IMR-90 (cell line): ENCODE measurements around the gene VRK2. TPM values are rescaled to one million over a fixed set of nuclear protein-coding genes. Genes with fewer than 3 reads are reported as not detected.

Experiments
- ATAC-seq: fragments of 200-7000 bp; cut with Tn5 transposase; 2 replicates; pipeline ENCODE4 v1.9.1; 2020; ENCODE audit warnings: low read depth, mild to moderate bottlenecking, moderate library complexity
- BruUV-seq: library from RNA; stranded (reverse); fragments of 400-500 nt; replicated peaks from 2 replicates; lab custom pipeline; 2021; lab: Mats Ljungman, UMichigan
- CTCF ChIA-PET: fragments of 300-600 bp; formaldehyde crosslinking; extraction: SDS; loops from one replicate; lab custom pipeline; 2021; ENCODE audit warnings: antibody characterized with exemption; lab: Yijun Ruan, JAX
- POLR2A ChIA-PET: fragments of 300-600 bp; sonication (Branson Sonifier 250); formaldehyde crosslinking; loops from one replicate; lab custom pipeline; 2022; ENCODE audit warnings: antibody characterized with exemption; ENCODE audit not compliant: unreplicated experiment; lab: Charles Lee
- DNase-seq: peaks from one replicate; pipeline ENCODE4 v3.0.0; 2013
- H2AFZ ChIP-seq: replicated peaks from 2 replicates; pipeline ENCODE3; 2013; ENCODE audit warnings: low read length, mild to moderate bottlenecking; ENCODE audit not compliant: poor library complexity
- H2AK5ac ChIP-seq: 2 replicates; pipeline ENCODE4 v1.6.1; 2013; ENCODE audit warnings: low read depth, low read length, inconsistent platforms
- H2AK9ac ChIP-seq: replicated peaks from 2 replicates; pipeline ENCODE3; 2013; ENCODE audit warnings: mild to moderate bottlenecking, low read depth, low read length, moderate library complexity; ENCODE audit not compliant: poor library complexity
- H2BK120ac ChIP-seq: 2 replicates; pipeline ENCODE4 v1.6.1; 2013; ENCODE audit warnings: low read depth, low read length, inconsistent platforms
- H2BK15ac ChIP-seq: 3 replicates; pipeline ENCODE4 v1.6.1; 2013; ENCODE audit warnings: low read depth, low read length, inconsistent platforms
- H2BK20ac ChIP-seq: 2 replicates; pipeline ENCODE4 v1.6.1; 2013; ENCODE audit warnings: low read depth, mild to moderate bottlenecking, inconsistent platforms, low read length, moderate library complexity
- H2BK5ac ChIP-seq: 2 replicates; pipeline ENCODE4 v1.6.1; 2013; ENCODE audit warnings: mild to moderate bottlenecking, low read depth, low read length, inconsistent platforms; ENCODE audit not compliant: poor library complexity, severe bottlenecking
- H3K14ac ChIP-seq: replicated peaks from 2 replicates; pipeline ENCODE4 v1.6.1; 2013; ENCODE audit warnings: low read depth, low read length, inconsistent platforms
- H3K18ac ChIP-seq: 2 replicates; pipeline ENCODE4 v1.6.1; 2013; ENCODE audit warnings: low read depth, low read length, control low read depth
- H3K23ac ChIP-seq: 2 replicates; pipeline ENCODE4 v1.6.1; 2013; ENCODE audit warnings: low read depth, low read length, inconsistent platforms
- H3K27ac ChIP-seq: 2 replicates; pipeline ENCODE4 v1.5.1; 2013; ENCODE audit warnings: mild to moderate bottlenecking, control low read depth, low read length; ENCODE audit not compliant: insufficient read depth
- H3K27me3 ChIP-seq: 2 replicates; pipeline ENCODE4 v1.6.1; 2013; ENCODE audit warnings: low read length; ENCODE audit not compliant: control insufficient read depth, insufficient read depth
- H3K36me3 ChIP-seq: 2 replicates; pipeline ENCODE4 v1.6.1; 2013; ENCODE audit warnings: low read length, mixed read lengths; ENCODE audit not compliant: control insufficient read depth, insufficient read depth
- H3K4ac ChIP-seq: 2 replicates; pipeline ENCODE4 v1.6.1; 2013; ENCODE audit warnings: low read depth, low read length, inconsistent platforms
- H3K4me1 ChIP-seq: 2 replicates; pipeline ENCODE4 v1.6.1; 2013; ENCODE audit warnings: low read length, mixed read lengths; ENCODE audit not compliant: control insufficient read depth, insufficient read depth
- H3K4me2 ChIP-seq: 2 replicates; pipeline ENCODE4 v1.6.1; 2013; ENCODE audit warnings: low read depth, mild to moderate bottlenecking, control low read depth, low read length, moderate library complexity
- H3K4me3 ChIP-seq: 2 replicates; pipeline ENCODE4 v1.5.1; 2013; ENCODE audit warnings: low read depth, mild to moderate bottlenecking, control low read depth, low read length, moderate library complexity; ENCODE audit not compliant: insufficient read depth
- H3K56ac ChIP-seq: 2 replicates; pipeline ENCODE4 v1.6.1; 2013; ENCODE audit warnings: low read length, inconsistent platforms; ENCODE audit not compliant: insufficient read depth; ENCODE audit errors: extremely low read depth
- H3K79me1 ChIP-seq, 2 experiments: 2 replicates each; pipeline ENCODE4 v1.6.1; 2013; ENCODE audit warnings: low read length in 2 of 2, inconsistent platforms in 1 of 2, low read depth in 1 of 2
- H3K9ac ChIP-seq: 2 replicates; pipeline ENCODE4 v1.6.1; 2013; ENCODE audit warnings: low read depth, low read length, control low read depth
- H3K9me1 ChIP-seq: 2 replicates; pipeline ENCODE4 v1.6.1; 2013; ENCODE audit warnings: low read length, inconsistent platforms; ENCODE audit not compliant: insufficient read depth
- H3K9me3 ChIP-seq: 2 replicates; pipeline ENCODE4 v1.6.1; 2013; ENCODE audit warnings: low read length; ENCODE audit not compliant: control insufficient read depth, insufficient read depth
- H4K20me1 ChIP-seq: 2 replicates; pipeline ENCODE4 v1.6.1; 2013; ENCODE audit warnings: low read length, inconsistent platforms; ENCODE audit not compliant: insufficient read depth
- H4K5ac ChIP-seq: 2 replicates; pipeline ENCODE4 v1.6.1; 2013; ENCODE audit warnings: mild to moderate bottlenecking, low read depth, low read length, control low read depth
- H4K8ac ChIP-seq, 2 experiments: 2 replicates each; pipeline ENCODE4 v1.6.1; 2013; ENCODE audit warnings: low read depth in 2 of 2, low read length in 2 of 2, control low read depth in 1 of 2, inconsistent platforms in 1 of 2
- H4K91ac ChIP-seq: 2 replicates; pipeline ENCODE4 v1.6.1; 2013; ENCODE audit warnings: low read depth, low read length, inconsistent platforms; ENCODE audit not compliant: insufficient read depth
- CHD1 ChIP-seq: IDR thresholded peaks from 2 replicates; pipeline ENCODE4 v1.6.1; 2012; ENCODE audit warnings: low read depth, low read length, improper control_type of control experiment
- MAFK ChIP-seq: IDR thresholded peaks from 2 replicates; pipeline ENCODE4 v1.6.1; 2012; ENCODE audit warnings: low read depth, low read length, improper control_type of control experiment
- POLR2A ChIP-seq: IDR thresholded peaks from 2 replicates; pipeline ENCODE4 v1.6.1; 2012; ENCODE audit warnings: mild to moderate bottlenecking, low read depth, low read length
- RFX5 ChIP-seq: IDR thresholded peaks from 2 replicates; pipeline ENCODE4 v1.8.0; 2012; ENCODE audit warnings: low read depth, mild to moderate bottlenecking, low read length, moderate library complexity
- SMC3 ChIP-seq: fragments of 150-350 bp; IDR thresholded peaks from 2 replicates; pipeline ENCODE4 v1.6.1; 2016; ENCODE audit warnings: low read depth, mild to moderate bottlenecking, antibody characterized with exemption, low read length, moderate library complexity
- WGBS, 2 experiments: methylation state at CpG; one replicate each; pipeline versions ENCODE4 v1.1.5 to v1.1.7; 2013; ENCODE audit warnings: missing lambda C conversion rate in 2 of 2; ENCODE audit not compliant: insufficient read length in 1 of 2; ENCODE audit errors: extremely low coverage in 2 of 2; 5-methylcytosine and 5-hydroxymethylcytosine counted together
- dilution Hi-C: fragments of 300-500 bp; cut with HindIII; formaldehyde crosslinking; loops from one replicate; pipeline ENCODE4 v1.14.3; 2018; ENCODE audit warnings: low sequenced_read_pairs; ENCODE audit not compliant: unreplicated experiment
- in situ Hi-C: fragments of 300-500 bp; cut with MboI; formaldehyde crosslinking; loops from 3 replicates; pipeline ENCODE4 v1.14.3; 2019; ENCODE audit warnings: low sequenced_read_pairs, inconsistent platforms, mixed read lengths
- intact Hi-C: fragments of 100-400 bp; cut with micrococcal nuclease; formaldehyde crosslinking; loops from 2 replicates; pipeline ENCODE4 v1.10.0; 2022
- polyA plus RNA-seq, 3 experiments: library from polyadenylated mRNA; depleted of rRNA; stranded (reverse); fragments of >200 nt; gene quantifications; 2 replicates each; pipeline ENCODE4 v1.2.3, GENCODE V29; 2012; ENCODE audit warnings: low replicate concordance in 1 of 3
- total RNA-seq: library from RNA; depleted of rRNA; stranded (reverse); fragments of >200 nt; gene quantifications from 2 replicates; pipeline ENCODE4 v1.2.3, GENCODE V29; 2012
- TF ChIP-seq, protein P1 (sequence below): conservative IDR thresholded peaks from 2 replicates; pipeline ENCODE4 v1.5.1; 2012; ENCODE audit warnings: mild to moderate bottlenecking, low read depth, low read length, improper control_type of control experiment

The VRK2 gene
- total and polyA plus RNA-seq, 2 of the 4 experiments (the other 2 are of a cell fraction) = 12.2 to 22.8 TPM

GRCh38 chr2:58180635-58181034, 134.0 kb downstream of the VRK2 start:
- in situ Hi-C loops = no loop called here
- no peaks in the 10 kb centered on the region for H3K9me3 ChIP-seq
- intact Hi-C loops = no loop called here
- H3K4ac ChIP-seq = no peak overlapping the region
- no TSS peak for BruUV-seq
- H3K27me3 ChIP-seq = no peaks in the 10 kb centered on the region
- no peak overlapping the region for H3K23ac ChIP-seq
- no peak overlapping the region for H3K14ac ChIP-seq
- no peak for TF ChIP-seq POLR2A
- TF ChIP-seq, protein P1, sequence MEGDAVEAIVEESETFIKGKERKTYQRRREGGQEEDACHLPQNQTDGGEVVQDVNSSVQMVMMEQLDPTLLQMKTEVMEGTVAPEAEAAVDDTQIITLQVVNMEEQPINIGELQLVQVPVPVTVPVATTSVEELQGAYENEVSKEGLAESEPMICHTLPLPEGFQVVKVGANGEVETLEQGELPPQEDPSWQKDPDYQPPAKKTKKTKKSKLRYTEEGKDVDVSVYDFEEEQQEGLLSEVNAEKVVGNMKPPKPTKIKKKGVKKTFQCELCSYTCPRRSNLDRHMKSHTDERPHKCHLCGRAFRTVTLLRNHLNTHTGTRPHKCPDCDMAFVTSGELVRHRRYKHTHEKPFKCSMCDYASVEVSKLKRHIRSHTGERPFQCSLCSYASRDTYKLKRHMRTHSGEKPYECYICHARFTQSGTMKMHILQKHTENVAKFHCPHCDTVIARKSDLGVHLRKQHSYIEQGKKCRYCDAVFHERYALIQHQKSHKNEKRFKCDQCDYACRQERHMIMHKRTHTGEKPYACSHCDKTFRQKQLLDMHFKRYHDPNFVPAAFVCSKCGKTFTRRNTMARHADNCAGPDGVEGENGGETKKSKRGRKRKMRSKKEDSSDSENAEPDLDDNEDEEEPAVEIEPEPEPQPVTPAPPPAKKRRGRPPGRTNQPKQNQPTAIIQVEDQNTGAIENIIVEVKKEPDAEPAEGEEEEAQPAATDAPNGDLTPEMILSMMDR = no peak
- no peak for TF ChIP-seq SMC3
- no peak for TF ChIP-seq MAFK
- TF ChIP-seq RFX5 = no peak
- TF ChIP-seq CHD1 = no peak
- no peak overlapping the region for H2AFZ ChIP-seq
- no peak overlapping the region for H2AK9ac ChIP-seq
- no peaks in the 10 kb centered on the region for H4K20me1 ChIP-seq
- no peak overlapping the region for H3K18ac ChIP-seq
- H3K56ac ChIP-seq = no peak overlapping the region
- ChIA-PET POLR2A (no interaction called here), CTCF (no interaction called here)
- no peak for ATAC-seq
- no peak overlapping the region for H4K91ac ChIP-seq
- H2AK5ac ChIP-seq = no peak overlapping the region
- no peak overlapping the region for H3K4me2 ChIP-seq
- no peak overlapping the region for H4K5ac ChIP-seq
- H3K9ac ChIP-seq = no peak overlapping the region
- dilution Hi-C loops = no loop called here
- no peak overlapping the region for H3K4me3 ChIP-seq
- H2BK5ac ChIP-seq = no peak overlapping the region
- H3K36me3 ChIP-seq = no peaks in the 10 kb centered on the region
- no peak overlapping the region for H4K8ac ChIP-seq
- no peaks in the 10 kb centered on the region for H3K4me1 ChIP-seq
- no CpG with 5 or more reads among the region's 5 CpGs for whole genome bisulfite sequencing, 2 experiments
- no peaks in the 10 kb centered on the region for H3K9me1 ChIP-seq
- no peak for DNase-seq
- H3K79me1 ChIP-seq = no peaks in the 10 kb centered on the region; a peak in 1 of 4 replicates
- no peak overlapping the region for H2BK15ac ChIP-seq
- H3K27ac ChIP-seq = no peak overlapping the region
- H2BK120ac ChIP-seq = no peak overlapping the region
- no peak overlapping the region for H2BK20ac ChIP-seq
